ENCODE data around the gene UTP14C.
"Not testable (repeated sequence)": the region's sequence is repeated elsewhere in the genome, so short reads cannot be mapped to it uniquely, and the experiment has no call there.

Gene UTP14C, protein sequence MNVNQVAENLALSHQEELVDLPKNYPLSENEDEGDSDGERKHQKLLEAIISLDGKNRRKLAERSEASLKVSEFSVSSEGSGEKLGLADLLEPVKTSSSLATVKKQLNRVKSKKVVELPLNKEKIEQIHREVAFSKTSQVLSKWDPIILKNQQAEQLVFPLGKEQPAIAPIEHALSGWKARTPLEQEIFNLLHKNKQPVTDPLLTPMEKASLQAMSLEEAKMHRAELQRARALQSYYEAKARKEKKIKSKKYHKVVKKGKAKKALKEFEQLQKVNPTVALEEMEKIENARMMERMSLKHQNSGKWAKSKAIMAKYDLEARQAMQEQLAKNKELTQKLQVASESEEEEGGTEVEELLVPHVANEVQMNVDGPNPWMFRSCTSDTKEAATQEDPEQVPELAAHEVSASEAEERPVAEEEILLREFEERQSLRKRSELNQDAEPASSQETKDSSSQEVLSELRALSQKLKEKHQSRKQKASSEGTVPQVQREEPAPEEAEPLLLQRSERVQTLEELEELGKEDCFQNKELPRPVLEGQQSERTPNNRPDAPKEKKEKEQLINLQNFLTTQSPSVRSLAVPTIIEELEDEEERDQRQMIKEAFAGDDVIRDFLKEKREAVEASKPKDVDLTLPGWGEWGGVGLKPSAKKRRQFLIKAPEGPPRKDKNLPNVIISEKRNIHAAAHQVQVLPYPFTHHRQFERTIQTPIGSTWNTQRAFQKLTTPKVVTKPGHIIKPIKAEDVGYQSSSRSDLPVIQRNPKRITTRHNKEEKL

DNA sequence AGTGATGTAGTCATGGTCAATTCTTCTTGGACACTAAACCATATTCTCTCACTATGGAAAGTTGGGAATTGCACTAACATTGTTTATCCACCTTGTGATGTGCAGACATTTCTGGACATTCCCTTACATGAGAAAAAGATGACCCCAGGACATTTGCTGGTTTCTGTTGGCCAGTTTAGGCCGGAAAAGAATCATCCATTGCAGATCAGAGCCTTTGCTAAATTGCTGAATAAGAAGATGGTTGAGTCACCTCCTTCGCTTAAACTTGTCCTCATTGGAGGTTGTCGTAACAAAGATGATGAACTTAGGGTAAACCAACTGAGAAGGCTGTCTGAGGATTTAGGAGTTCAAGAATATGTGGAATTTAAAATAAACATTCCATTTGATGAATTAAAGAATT, at the start of gene UTP14C:
Gene UTP14C, plus strand, starts transcription at position 211 of the 400 bp plus-strand sequence. CDS start 4,114 bp downstream, outside the sequence.
- DNase-seq (ENCODE audit: low spot score): no peak

DNA sequence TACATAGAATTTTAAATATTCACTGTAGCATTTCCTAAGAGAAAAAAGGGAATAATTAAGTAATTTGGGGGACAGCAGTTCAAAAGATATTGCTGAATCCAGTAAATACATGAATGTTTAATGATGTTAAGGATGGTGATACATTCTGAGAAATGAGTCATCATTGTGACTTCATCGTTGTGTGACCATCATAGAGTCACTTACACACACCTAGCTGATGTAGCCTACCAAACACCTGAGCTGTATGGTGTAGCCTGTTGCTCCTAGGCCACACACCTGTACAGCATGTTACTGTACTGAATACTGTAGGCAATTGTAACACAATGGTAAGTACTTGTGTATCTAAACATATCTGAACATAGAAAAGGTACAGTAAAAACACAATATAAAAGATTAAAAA, 48.1 kb upstream of the UTP14C start:
- no peak for DNase-seq (ENCODE audit: low spot score)

DNA sequence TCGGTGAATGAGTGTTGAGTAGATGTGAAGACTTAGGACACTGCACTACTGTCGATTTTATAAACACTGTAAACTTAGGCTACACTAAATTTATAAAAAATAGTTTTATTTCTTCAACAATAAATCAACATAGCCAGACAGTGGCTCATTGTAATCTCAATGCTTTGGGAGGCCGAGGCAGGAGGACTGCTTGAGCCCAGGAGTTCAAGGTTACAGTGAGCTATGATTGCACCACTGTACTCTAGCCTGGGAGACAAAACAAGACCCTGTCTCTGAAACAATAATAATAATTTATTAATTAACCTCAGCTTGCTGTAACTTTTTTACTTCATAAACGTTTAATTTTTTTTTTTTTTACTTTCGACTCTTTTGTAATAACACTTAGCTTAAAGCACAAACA, 47.6 kb upstream of the UTP14C start:
- no peak for DNase-seq (ENCODE audit: low spot score)

DNA sequence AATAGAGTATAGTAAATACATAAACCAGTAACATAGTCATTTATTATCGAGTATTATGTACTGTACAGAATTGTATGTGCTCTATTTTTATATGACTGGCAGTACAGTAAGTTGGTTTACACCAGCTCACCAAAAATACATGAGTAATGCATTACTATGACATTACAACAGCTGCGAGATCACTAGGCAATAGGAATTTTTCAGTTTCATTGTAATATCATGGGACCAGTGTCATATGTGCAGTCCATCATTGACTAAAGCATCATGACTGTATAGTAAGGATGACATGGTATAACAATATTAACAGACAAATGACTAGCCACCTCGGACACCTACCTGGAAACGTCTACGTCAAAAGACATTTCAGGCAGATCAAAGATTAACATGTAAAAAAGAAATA, 46.9 kb upstream of the UTP14C start:
- no peak for DNase-seq (ENCODE audit: low spot score)

DNA sequence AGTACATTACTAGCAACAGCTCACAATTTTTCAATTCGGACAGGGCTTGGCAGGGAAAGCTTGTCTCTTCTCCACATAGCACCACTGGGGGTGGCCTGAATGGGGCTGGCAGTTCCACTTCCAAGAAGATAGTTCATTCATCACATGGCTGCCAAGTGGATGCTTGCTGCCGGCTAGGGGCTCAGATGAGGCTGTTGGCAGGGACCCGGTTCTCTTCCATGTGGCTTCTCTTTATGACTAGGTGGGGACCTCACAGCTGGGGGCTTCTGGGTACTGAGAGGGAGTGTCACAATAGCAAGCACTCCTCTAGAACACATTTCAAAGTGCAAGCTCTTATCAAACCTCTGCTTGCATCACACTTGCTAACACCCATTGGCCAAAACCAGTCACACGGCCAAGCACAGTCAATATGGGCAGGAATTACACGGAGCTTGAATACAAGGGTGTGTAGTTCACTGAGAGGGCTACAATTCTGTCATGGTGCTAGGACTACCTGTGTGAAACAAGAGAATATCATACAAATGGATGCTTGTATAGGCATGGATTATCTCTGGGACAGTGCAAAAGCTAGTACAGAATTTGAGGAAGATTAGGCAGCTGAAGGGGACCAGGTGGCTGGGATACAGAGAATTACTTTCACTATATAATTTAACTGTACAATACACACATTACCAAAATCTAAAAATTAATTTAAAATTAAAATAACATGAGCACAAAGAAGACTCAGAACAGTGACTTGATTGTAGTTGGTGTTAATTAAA, 45.5 kb upstream of the UTP14C start:
- no peak for DNase-seq (ENCODE audit: low spot score)

DNA sequence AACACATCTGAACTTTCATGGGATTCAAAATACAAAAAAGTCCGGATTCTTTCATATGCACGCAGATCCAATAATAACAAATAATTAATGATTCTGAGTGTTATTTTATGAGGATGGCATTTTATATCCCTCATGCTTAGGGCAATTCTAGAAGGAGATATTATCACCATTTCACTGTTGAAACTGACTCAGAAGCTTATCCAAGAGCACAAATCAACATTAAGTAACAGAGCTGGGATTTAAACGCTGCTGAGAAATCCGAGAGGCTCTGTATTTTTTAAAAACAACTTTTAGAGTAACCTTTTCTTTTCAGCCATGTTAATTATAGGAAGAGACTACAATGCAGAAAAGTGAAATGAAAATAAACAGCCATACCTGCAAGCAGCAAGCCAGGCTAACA, 43.6 kb upstream of the UTP14C start:
- no peak for DNase-seq (ENCODE audit: low spot score)

DNA sequence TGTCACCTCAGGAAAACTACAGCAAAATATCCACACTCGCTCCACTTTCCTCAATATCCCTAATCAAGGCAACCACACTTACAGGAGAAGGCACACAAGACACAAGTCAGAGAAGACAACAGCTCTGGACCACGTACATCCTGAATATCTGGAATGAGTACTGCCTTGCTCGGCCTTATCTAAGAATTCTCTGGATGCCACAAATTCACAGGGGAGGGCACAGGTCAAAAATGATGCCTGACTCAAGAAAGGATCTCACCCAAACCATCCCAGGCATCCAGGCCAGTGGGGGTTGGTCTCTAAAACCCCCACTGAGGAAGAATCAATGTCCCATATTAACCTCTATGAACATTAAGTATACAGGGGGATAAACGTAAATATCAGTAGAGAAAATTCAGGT, 43.1 kb upstream of the UTP14C start:
- DNase-seq (ENCODE audit: low spot score): no peak

DNA sequence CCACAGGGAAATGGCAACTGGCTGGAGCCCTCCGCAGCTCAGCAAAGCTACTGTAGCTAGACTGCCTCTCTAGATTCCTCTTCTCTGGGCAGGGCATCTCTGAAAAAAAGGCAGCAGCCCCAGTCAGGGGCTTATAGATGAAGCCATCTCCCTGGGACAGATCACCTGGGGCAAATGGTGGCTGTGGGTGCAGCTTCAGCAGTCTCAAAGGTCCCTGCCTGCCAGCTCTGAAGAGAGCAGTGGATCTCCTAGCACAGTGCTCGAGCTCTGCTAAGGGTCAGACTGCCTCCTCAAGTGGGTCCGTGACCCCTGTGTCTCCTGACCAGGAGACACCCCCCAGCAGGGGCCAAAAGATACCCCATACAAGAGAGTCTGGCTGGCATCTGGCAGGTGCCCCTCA, 41.2 kb upstream of the UTP14C start:
- DNase-seq (ENCODE audit: low spot score): not testable (repeated sequence)

DNA sequence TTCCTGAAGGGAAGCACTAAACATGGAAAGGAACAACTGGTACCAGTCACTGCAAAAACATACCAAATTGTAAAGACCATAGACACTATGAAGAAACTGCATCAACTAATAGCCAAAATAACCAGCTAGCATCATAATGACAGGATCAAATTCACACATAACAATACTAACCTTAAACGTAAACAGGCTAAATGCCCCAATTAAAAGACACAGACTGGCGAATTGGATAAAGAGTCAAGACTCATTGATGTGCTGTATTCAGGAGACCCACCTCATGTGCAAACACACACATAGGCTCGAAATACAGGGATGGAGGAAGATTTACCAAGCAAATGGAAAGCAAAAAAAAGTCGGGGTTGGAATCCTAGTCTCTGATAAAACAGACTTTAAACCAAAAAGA, 39.6 kb upstream of the UTP14C start:
- DNase-seq (ENCODE audit: low spot score): not testable (repeated sequence)

DNA sequence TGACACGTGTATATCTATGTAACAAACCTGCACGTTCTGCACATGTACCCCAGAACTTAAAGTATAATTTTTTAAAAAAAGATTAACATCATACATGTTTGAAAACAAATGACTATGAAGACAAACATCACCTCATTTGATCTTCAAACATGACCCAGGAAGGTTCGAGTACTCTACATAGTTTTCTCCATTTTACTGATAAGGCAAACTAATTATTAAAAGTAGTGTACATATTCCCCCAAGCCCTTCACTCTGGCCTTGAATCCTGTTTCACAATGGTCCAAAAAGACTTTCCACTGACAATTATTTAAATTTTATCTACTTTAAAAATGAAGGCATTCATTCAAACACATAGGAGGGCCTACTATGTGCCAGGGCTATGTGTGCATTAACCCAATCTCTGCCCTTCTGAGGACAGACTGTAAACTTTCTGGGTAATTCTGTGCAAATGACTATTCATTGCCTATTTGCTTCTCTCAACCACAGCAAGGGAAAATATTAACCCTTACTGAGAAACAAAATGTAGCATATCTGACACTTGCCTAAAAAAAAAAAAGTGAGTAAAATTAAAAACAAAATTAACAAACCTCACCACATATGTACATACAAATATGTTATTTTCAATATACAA, 35.4 kb upstream of the UTP14C start:
- DNase-seq (ENCODE audit: low spot score): no peak

DNA sequence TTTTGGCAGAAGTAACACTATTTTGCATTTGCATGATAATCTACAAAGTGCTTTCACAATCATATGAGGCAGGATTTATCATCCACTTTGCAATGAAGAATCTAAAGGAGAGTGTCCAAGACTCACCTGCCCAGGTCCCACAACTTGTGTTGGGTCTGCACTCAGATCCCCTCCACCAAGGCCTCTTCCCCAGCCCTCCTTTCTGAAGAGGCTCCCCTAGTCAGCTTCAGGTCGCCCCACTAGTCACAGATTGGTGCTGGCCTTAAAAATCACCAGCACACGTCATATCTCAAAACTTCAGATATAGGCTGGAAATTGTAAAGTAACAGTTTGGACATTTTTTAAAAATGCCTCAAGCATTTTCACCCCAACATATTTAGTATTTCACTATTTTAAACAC, 30.8 kb upstream of the UTP14C start:
- DNase-seq (ENCODE audit: low spot score): no peak

DNA sequence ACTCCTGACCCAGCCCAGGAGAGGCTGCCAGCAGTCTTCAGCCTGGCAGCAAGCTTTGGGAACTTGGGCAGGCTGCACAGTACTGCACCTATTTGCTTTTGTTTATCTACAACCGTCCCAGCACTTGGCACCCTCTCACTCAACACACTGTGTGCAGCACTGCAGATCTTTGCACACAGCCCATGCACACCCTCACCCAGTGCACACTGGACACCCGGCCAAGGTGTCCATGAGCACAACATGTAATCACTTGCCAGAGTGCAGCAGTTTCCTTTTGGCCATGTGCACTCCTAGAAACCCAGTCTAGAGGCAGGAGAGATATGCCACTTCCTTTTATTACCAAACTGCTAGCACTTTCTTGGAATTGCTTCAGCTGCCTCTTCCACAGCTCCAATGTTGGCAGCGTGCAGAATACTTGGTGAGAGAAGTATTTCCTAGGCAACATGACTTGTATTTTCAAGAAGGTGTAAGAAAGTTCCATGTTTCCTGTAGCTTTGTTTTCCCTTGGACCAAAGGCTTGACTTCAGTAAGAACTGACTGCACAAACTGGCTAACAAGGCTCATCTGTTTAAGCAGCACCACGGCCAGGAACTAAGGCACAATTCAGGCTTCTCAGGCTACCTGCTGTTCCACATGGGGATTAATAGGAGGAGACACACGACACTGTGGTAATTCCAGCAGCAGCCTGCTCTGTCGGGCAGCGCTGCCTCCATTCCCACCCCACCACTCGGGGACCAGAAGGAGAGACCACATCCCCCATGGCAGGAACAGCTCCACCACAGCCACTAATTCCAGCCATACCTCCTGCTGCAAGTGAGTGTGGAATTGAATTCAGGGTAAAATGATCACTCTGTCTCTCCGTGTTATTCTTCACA, 28.6 kb upstream of the UTP14C start:
- DNase-seq (ENCODE audit: low spot score): no peak

DNA sequence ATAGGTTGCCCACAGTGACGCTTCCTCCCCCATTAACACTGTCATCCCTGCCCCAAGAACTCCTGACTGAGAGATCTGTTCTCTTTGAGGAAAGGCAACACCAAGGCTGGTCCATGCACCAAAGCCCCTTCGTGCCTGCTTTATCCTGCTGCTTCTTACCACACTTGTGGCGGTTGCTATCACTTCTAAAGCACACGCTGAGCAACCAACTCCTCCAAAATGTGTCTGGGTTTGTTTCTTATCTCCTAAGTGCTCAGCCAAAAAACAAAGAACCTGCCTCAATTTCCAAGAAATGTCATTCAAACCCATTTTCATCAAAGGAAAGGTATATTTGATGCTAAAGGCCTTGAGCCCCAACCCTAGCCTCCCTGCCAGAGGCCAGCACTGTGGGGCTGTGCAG, 27.9 kb upstream of the UTP14C start:
- DNase-seq (ENCODE audit: low spot score): no peak

DNA sequence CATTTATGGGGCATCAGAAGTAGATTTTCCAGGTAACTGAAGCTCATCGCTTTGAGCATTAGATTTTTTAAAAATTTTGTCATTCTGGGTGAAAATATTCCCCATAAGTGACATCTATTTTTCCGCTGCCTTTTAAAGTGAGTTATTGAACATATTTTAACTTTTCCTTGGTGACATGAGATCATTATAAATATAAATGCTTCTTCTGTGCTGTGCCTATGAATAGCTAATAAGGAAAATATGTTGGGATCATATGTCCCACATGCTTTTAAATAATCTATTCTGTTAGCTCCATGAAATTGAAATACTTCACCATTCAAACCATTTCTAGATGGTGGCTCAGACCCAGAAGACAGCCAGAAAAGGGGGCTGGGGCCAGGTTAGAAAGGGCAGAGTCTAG, 27.3 kb upstream of the UTP14C start:
- no peak for DNase-seq (ENCODE audit: low spot score)

DNA sequence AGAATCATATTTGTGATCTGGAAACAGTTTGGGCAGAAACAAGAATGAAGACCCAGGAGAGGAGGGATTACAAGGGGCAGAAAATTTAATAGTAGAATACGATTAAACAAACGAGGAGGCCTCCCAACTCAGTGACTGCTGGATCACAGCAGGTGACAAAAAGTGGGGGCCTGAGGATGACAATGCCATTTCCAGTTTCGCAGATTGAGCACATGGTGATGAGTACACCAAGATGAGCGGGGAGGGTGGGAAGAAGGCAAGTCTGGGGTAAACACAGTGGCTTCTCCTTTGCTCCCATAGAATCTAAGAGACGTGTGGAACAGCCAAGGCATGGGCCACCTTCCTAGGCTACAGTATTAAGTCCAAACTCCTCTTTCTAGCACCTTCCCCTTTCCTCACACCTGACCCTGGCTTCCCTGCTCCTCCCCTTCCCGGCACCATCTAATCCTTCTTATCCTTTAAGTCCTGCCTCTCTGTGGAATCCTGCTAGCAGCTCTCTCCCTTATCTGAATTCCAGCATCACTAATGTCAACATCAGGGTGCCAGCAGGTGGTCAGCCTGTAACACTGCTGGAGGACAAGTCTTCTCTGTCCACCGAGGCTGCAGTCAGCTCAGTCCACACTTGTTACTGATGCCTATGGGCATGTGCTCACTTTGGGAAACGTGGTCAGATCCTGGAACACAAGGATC, 26.7 kb upstream of the UTP14C start:
- DNase-seq (ENCODE audit: low spot score): no peak

DNA sequence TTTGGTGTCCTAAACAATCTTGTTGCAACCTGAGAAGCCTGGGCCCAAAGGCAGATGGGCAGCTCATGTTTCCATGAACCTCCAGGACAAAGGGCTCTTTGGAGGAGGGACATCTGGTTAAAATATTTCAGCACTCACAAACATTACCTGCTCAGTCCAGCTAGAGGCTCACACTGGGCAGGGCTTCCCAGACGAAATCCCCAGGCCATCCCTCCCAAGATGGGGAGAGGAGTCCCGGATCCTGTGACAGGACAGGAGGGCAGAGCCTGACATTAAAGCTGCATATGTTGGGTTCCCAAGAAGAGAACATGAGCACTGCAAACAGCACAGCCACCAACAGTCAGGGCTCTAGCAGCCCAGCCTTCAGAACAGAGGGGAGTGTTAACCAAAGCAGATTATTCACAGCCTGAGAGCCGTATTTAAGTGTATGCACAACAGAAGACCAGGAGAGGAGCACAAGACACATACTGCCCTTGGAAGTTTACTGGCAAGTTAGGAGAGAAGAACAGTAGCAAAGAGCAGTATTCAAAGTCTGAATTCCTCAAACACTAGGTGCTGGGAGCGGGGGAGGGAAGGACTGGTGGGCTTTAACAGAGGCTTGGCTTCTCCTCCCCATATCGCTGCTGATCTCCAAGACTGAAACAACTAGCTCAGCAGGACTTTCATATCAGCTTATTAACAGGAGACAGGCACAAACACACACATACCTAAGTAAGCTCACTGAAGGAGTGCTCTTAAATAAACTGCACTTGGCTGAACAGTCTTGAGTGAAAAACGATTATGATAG, 25.6 kb upstream of the UTP14C start:
- DNase-seq (ENCODE audit: low spot score): no peak

DNA sequence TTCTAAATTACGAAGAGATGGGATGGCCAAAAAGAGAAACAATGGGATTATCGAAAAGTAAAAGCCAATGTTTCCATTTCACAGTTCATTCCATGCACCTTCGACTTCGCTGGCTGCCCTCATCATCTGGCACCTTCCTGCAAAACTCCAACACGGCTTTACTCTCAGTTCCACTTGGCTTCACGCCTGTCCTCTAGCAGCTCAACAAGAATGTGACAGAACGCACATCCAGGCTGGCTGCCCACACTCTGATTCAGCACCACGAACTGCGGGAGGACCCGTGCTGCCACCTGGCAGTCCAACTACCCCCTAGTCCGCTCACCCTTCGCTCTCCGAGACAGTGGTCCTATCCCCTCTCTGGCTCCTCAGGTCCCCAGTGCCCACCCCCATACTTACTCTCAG, 25.0 kb upstream of the UTP14C start:
- DNase-seq (ENCODE audit: low spot score): no peak

DNA sequence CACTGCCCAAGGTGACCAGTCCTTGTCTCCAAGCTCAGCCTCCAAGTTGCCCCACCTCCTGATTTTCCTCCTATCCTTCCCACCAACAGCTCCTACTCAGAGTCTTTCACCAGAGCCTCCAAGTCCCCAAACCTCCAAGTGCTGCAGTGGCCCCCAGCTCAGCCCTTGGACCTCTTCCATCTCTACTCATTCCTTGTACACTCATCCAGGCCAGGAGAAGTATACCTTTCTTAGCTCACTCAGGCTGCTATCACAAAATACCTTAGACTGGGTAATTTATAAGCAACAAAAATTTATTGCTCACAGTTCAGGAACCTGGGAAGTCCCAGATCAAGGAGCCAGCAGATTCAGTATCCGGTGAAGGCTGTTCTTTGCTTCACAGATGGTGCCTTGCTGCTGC, 24.6 kb upstream of the UTP14C start:
- DNase-seq (ENCODE audit: low spot score): no peak

DNA sequence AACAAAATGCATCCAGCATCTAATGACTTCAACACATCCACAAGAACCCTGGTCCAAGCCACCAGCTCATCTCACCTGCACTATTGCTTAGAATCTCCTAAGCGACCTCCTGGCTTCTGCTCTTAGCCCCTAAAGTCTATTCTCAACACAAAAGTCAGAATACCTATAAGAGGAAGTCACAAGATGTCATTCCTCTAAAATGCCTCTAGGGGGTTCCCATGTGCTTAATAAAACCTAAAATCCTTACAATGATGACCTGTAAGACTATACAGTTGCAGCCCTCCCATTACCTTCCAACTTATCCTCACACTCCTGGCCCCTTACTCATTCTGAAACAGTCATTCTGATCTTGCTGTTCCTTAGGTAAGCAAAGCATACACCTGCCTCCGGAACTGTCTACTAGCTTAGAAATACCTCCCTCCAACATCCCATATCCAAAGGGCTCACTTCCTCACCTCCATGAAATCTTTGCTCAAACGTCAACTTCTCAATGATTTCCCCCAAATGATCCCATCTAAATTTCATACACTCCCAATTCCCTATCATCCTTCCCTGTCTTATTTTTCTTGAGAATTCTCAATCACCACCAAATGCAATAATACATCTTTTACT, 23.3 kb upstream of the UTP14C start:
- DNase-seq (ENCODE audit: low spot score): peak; percentile 71
